GM04503 (cell line): ENCODE measurements around the gene ACP7.
"Not testable (repeated sequence)": the region's sequence is repeated elsewhere in the genome, so short reads cannot be mapped to it uniquely, and the experiment has no call there.

Experiments used
- DNase-seq: peaks from one replicate; pipeline ENCODE4 v3.0.0-alpha.2; 2012; ENCODE audit warnings: low read depth

Gene ACP7

DNA sequence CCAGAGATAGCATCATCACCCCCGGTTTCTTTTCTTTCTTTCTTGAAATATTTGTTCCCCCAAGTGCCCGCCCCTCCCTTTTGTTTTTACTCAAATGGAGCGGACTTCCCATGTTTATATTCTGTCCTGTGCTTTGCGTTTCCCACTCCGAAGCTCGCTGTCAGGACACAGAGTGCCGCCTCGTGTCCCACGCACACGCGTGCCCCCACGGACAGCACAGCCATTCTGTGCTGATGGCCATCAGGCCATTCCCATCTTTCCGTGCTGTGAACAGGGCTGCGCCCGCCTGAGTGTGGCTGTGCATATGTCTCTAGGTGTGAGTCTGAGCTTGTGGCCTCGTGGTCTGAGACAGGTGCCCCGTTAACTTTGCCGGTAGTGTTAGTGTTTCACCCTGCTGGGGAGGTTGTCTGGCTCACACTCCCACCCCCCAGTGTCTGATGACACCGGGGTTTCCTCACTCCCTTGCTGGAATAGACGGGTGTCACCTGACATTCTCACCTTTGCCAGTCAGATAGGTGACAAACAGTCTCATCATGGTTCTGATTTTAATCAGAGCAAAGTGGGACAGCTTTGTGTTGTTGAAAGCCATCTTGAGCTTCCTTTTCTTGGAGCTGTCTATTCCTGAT, 48.3 kb downstream of the ACP7 start:
- DNase-seq = no peak

DNA sequence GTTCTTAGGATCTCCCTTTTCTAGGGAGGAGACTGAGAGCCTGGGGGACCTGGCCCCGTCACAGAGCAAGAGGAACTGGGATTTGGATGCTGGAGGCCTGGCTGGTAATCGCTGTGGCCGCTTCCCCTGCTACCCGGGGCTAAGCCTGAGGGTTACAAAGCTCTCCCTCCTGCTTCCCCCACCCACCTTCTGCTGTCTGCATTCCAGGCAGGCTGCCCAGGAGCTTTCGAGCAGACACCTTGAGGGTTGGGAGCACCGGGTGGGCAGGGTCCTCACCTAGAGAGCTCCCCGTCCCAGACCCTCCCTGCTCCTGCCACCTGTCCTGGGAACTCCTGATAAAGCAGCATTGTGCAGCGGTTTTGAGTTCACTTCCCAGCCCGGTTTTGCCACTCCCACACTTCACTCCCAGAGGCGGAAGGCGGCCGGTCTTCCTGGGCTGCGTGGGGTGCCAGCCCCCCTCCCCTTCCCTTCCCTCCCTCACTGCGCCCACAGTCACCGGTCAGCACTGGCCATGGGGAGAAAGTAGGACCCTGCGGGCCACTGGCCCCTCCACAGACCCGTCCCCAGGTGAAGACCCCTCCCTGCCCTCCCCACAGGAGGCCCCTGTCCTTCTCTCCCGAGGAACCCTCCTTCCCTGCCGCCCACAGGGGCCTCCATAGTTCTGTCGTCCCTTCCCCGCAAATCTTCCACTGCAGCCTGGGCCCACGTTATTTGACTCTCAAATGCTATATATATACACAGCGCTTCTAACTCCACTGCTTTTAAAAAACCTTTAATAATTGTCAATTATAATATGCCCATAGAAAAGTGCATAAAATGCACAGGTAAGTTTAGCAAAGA, 49.5 kb downstream of the ACP7 start:
- no peak for DNase-seq

DNA sequence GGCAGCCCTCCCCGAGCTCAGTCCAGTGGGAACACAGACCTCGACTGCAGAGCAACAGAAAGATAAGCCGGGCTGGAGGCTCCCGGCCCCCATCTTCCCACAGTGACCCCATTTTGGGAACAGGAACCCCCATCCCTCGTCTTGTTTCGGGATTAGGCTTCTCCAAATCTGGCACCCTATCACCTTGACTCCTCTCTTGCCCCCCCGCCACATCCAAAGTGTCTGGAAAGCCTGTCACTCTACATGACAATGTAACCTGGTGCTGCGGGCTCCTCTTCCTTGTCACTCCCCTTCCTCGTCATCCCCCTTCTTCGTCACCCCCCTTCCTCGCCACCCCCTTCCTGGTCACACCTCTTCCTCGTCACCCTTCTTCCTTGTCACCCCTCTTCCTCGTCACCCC, 51.5 kb downstream of the ACP7 start:
- no peak for DNase-seq

DNA sequence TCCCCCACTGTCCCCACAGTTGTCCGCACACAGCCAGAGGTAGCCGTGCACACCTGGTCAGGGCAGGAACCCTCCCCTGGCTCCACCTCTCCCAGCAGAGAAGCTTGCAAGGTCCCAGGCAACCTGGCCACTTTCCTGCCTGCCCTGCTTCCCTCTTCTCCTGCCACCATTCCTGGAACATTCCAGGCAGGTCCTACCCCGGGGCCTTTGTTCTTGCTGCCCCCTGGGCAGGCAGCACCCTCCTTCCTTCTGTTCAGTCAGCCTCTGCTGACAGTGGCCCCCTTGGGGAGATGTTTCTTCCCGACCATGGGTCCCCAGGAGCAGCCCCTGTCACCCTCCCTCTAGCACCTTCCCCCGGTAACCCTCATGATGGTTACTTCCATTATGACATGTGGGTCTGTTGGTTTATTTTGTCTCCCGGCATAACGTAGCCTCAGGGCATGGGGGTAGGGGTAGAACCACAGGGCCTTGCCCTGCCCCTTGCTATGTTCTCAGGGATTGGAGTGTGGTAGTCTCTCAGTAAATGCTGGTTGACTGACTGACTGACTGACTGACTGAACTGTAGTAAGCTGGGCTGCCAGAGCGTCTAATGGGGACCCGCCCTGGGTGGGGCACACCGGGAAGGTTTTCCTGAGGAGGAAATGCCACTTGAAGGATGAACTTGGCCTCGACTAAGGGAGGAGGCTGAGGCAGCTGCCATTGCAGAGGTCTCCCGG, 52.2 kb downstream of the ACP7 start:
- no peak for DNase-seq

DNA sequence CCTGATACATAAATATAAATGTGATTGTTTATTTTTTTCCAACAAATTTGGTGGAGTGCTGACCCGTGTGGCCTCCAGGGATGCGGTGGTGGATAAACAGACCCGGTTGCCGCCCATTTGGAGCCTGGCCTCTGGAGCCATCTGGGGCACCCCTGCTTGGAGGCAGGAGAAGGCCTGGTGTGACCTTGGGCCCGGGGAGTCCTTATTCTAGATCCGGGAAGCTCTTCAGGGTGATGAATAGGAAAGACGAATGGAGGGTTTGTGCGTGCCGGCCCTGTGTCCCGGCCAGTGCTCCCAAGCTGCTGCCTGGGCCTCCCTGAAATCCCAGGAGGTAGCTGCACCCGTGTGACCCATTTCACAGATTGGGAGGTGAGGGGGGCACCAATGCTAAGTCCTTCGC, 53.0 kb downstream of the ACP7 start:
- DNase-seq = no peak

DNA sequence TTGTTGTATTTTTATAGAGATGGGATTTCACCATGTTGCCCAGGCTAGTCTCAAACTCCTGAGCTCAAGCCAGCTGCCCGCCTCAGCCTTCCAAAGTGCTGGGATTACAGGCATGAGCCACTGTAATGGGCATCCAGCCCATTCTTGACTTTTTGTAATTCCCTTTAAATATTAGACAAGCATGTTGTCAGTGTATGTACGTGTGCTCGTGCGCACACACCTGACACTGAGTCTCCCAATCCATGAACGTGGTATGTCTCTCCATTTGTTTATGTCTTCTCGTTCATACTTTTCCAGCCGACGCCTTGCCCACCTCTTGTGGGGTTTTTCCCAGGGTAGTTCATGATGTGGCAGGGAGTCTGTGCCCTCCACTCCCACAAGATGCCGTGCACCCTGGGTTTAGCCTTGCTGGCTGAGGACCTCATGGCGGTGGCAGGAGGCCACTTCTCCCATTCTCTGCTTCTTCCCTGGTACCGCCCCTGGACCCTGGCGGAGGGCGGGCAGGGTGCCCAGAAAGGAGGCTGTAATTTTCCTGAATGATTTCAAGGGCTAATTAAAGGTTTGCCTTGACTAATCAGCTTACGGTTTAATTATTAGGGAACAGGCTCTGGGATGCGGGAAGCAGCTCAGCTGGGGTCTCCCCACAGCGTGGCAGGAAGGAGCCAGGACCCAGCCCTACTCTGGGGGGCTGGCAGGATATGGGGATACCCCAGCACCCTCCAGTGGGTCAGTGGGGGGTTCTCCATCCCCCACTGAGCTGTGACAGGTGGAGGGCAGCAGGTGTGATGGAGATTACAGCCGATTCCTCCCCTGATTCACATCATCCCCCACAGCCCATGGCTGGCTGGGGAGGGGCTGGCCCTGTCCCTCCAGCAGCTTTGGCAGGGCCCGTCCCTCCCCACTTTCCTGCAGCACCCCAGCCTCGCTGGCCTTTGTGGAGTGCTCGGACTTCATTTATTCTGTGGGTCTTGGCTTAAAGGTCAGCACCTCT, 54.3 kb downstream of the ACP7 start:
- DNase-seq = no peak

DNA sequence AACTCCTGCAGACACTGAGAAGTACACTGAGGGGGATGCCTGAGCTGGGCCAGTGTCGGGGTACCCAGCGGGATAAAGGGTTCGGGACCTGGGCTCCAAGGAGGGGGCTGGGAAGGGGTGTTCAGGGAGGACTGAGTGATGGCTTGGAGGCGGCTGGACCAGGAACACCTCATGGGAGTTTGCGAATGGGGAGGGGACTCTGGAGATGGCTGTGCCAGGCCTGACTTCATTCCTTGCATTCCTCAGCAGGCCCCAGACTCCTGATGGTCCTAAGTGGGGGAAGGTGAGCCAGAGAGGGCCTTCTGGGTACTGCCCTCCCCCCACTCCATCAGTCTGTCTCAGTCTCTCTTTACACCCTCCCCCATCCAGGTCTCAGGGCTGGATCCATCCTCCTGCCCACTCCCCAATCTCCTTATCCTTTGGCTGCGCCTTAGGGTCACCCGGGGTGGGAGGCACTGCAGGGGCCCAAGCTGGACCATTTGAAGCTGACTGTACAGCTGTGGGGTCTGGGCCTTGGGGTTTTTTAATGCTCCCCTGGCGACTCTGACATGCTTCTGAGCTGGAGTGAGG, 55.2 kb downstream of the ACP7 start:
- no peak for DNase-seq

DNA sequence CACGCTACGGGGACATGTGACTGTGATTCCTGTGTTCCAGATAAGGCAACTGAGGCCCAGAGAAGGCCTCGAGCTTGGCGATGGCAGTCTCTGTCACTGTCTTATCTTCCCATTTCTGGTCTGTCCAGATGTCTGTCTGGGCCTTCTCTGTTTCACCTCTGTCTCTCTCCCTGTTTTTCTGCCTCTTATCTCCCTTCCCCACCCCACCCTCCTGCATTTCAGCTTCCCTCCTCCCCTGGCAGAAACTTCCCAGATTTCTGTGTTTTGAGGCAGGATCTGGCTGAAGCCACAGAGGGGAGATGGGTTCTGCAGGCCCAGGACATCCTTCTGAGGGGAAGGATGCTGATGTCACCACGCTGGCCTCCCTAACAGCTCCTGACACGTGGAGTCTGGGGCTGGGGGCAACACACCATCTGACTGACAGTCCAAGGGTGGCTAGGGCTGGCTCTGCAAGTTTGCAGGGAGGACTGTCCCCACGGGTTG, 55.8 kb downstream of the ACP7 start:
- DNase-seq = no peak

DNA sequence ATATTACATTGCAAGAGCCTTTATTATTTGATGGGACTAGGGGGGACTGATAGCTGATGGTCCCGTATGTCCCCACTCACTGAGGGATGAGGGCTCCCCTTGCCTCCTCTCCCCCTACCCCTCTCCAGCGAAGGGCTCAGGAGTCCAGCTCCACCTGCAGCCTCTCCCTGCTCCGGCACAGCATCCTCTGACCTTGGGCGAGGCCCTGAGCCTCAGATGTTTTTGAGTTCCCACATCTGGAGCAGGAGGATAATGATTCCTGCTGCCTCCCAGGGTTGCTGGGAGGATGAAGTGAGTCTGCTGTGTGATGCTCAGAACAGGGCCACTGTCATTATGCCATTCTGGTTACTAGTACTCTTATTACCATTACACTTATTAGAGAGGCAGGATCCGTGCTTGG, 56.4 kb downstream of the ACP7 start:
- DNase-seq = no peak

DNA sequence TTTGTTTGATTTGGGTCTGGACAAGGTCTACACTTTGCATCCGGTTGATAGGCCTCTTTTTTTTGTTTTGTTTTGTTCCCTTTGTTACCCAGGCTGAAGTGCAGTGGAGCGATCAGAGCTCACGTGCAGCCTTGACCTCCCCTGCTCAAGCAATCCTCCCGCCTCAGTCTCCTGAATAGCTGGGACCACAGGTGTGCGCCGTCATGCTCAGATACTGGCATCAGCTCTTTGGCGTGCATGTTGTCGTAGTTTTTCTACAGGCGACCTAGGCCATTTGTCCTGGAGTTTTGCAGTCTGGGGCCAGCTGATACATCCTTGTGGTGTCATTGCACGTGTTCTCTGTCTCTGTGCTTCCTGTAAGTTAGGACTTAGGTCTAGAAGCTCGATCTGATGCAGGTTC, 57.8 kb downstream of the ACP7 start:
- DNase-seq = no peak

DNA sequence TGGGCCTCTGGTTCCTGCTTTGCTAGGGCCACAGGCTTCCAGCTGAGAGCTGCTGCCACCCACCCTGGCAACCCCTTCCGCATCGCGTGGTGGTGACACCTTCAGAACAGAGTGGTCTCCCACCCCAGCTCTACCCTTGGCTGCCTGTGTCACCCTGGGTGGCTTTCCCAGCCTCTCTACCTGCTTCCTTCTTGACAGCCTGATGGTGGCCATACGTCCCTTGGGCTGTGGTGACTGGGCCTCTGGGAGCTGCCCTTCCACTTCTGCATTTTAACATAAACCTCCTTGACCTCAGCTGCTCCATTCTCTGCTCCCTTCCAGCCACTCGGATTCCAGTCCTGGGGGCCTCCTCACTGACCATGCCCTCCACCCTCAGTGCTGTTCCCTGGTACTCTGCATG, 58.5 kb downstream of the ACP7 start:
- DNase-seq = no peak

DNA sequence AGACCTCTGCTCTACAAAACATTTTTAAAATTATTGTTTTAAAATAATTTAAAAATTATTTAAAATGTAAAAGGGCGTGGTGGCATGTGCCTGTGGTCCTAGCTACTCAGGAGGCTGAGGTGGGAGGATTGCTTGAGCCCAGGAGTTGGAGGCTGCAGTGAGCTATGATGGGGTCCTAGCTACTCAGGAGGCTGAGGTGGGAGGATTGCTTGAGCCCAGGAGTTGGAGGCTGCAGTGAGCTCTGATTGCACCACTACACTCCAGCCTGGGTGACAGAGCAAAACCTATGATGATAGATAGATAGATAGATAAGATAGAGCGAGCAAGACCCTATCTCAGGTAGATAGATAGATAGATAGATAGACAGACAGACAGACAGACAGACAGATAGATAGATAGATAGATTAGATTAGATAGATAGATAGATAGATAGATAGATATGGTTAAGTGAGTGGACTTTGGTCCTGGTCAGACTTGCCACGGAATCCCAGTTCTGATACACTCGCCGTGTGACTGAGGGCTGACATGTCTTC, 59.7 kb downstream of the ACP7 start:
- not testable (repeated sequence) for DNase-seq

DNA sequence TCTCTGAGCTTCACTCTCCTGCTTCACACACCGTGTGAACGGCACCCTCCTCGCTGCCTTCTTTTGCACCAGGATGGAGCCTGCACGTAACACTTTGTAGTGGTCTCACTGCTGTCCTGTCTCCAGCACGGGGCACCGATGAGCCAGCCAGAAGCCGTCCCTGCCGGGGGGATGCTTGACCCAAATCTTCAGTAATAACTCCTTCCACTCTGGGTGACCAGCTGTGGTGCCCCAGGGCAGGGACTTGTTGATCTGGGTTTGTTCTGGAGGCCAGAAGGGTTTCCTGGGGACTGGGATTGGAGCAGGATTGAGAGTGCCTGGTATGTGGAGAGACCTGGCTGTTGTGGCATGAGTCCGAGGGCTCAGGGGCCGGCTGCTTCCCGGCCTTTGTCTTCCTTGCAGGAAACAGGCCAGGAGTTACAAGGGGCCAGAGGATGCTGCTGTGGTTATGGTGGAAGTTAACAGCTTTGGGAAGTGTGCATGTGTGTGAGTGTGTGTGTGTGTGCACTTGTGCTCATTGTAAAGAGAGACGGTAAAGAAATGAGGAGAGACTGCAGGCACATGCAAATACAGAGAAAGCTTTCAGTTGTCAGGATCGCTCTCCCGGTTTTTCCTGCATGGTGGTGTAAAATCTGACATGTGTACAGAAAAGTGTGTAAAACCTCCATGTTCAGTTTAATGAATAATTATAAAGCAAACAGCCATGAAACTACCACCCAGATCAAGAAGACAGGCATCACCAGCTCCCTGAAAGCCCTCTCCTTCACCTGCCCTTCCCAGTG, 60.3 kb downstream of the ACP7 start:
- no peak for DNase-seq

DNA sequence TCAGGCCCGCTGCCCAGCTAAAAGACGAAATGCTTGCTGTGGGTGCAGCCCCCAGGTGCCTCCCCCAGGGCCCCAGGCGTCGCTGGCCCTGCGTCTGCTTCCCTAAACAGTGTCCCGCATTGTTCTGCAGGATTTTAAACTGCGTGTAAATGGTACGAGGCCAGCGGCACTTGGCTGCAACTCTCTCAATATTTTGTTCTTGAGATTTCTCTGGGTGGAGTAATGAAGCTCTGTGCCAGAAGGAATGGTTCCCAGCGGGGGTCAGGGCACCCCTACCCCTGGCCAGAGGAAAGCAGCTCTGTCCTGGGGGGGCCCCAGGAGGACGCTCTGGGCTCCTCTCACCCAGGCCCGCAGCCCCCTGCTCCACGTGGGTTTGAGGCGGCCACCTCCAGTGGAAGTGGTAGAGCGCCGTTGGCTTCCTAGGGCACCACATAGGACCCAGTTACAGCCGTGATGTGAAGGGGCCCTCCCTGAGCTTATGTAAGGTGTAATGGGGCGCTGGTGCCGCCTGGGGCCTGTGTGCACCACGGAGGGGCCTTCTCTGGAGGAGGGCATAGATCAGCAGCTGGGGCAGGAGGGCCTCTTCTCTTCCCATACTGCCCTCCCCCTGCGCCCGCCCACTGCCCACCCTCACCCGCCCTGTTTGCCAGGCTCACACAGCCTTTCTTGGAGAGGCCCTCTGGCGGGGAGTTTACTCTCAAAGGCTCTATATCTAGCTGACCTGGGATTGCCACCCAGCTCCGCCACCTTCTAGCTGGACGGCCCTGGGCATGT, 61.2 kb downstream of the ACP7 start:
- no peak for DNase-seq

DNA sequence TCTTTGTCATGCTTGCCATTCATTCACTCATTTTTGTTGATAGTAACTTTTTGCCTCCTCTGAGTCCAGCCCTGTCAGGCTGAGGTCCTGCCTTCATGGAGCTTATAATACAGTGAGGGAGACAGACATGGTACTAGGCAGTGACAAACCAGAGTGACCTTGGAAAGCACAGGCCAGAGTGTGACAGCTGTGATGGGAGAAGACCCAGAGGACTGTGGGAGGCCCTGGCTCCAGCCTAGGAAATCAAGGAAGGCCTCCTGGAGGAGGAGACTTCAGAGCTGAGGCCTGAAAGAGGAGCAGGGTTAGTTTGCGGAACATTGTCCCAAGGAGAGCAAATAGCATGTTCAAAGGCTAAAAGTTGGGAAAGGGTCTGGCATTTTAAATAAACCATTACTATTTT, 61.9 kb downstream of the ACP7 start:
- no peak for DNase-seq

DNA sequence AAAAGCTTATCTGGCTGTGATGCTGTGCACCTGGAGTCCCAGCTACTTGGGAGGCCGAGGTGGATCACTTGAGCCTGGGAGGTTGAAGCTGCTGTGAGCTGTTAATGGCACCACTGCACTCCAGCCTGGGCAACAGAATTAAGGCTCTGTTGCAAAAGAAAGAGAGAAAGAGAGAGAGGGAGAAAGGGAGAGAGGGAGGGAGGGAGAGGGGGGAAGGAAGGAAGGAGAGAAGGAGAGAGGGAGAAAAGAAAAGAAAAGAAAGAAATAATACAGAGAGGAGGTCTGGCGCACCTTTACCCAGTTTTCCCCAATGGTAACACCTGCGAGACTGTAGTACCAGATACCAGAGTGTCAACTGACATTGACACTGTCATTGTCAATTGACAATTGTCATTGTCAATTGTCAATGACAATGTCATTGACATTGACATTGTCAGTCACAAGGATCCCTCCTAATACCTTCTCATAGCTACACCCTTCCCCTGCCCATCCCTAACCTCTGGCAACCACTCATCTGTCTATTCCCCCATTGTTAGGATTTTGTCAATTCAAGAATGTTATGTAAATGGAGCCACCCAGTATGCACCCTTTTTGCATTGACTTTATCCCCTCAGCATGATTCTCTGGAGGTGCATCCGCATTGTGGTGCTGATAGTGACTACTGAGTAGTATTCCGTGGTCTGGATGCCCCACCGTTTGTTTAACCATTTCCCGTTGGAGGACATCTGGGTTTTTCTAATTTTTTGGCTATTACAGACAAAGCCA, 62.7 kb downstream of the ACP7 start:
- no peak for DNase-seq

DNA sequence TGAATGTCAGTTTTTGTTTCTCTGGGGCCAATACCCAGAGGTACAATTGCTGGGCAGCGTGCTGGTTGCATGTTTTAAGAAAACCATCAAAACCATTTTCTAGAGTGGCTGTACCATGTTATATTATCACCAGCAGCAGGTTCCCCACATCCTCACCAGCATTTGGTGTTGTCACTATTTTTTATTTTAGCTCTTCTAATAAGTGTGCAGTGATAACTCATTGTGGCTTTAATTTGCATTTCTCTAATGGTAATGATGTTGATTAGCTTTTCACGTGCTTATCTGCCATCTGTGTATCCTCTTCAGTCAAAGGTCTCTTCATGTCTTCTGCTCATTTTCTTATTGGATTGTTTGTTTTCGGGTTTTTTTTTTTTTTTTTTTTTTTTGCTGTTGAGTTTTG, 63.3 kb downstream of the ACP7 start:
- no peak for DNase-seq

DNA sequence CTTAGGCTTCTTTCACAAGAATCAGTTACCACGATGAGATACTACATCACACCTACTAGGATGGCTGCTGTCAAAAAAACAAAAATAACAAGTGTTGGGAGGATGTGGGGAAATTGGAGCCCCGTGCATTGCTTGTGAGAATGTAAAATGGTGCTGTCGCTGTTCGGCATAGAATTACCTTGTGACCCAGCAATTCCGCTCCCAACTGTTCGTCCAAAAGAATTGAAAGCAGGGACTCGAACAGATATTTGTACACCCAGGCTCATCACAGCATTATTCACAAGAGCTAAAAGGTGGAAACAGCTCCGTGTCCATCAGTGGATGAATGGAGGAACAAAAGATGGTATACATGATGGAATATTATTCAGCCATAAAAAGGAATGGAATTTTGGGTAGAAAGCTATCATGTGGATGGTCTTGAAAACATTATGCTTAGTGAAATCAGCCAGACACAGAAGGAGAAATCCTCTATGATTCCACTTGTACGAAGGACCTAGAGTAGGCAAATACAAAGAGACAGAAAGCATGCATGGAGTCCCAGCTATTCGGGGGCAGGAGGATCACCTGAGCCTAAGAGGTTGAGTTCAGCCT, 64.9 kb downstream of the ACP7 start:
- no peak for DNase-seq
